SU-DHL-6 (cell line): ENCODE data around the gene SEMA4C.

Experiments used
- H2AFZ ChIP-seq: fragments of 200-600 bp; sonication (generic); 2 replicates; pipeline ENCODE4 v1.6.1; 2014; ENCODE audit warnings: low read depth, mild to moderate bottlenecking, moderate library complexity, mixed read lengths, antibody characterized with exemption, low read length; ENCODE audit not compliant: severe bottlenecking
- H3F3A ChIP-seq: fragments of 200-600 bp; shearing (Covaris generic); 2 replicates; pipeline ENCODE4 v1.6.0; 2016; ENCODE audit warnings: antibody characterized with exemption, mild to moderate bottlenecking; ENCODE audit not compliant: insufficient read depth
- H3K27ac ChIP-seq: fragments of 200-600 bp; sonication (generic); 2 replicates; pipeline ENCODE4 v1.5.1; 2016; ENCODE audit warnings: low read depth, mild to moderate bottlenecking, low read length, moderate library complexity, mixed read lengths
- H3K27me3 ChIP-seq: fragments of 200-600 bp; sonication (generic), shearing (Covaris generic); 2 replicates; pipeline ENCODE4 v1.6.0; 2014; ENCODE audit warnings: mild to moderate bottlenecking, low read length
- H3K36me3 ChIP-seq: fragments of 200-600 bp; sonication (generic); 2 replicates; pipeline ENCODE4 v1.6.1; 2014; ENCODE audit warnings: mild to moderate bottlenecking, low read length, mixed read lengths
- H3K4me2 ChIP-seq: fragments of 300-600, 200-600 bp; shearing (Covaris generic), sonication (generic); 2 replicates; pipeline ENCODE4 v1.6.0; 2014; ENCODE audit warnings: low read length, low read depth, mild to moderate bottlenecking; ENCODE audit not compliant: poor library complexity, severe bottlenecking
- H3K4me3 ChIP-seq: fragments of 200-600 bp; sonication (generic); 2 replicates; pipeline ENCODE4 v1.5.1; 2014; ENCODE audit warnings: antibody characterized with exemption, low read length, mild to moderate bottlenecking, mixed read lengths; ENCODE audit not compliant: insufficient read depth, poor library complexity, severe bottlenecking
- H3K79me2 ChIP-seq: fragments of 200-600 bp; sonication (generic); 2 replicates; pipeline ENCODE4 v1.6.1; 2014; ENCODE audit warnings: mild to moderate bottlenecking, low read length, moderate library complexity; ENCODE audit not compliant: insufficient read depth
- H3K9ac ChIP-seq: fragments of 200-600 bp; sonication (generic); 2 replicates; pipeline ENCODE4 v1.7.0; 2014; ENCODE audit warnings: mild to moderate bottlenecking, low read length
- H3K9me2 ChIP-seq: fragments of 200-600 bp; sonication (generic); replicated peaks from 2 replicates; pipeline ENCODE4 v1.6.1; 2014; ENCODE audit warnings: low read length; ENCODE audit not compliant: insufficient read depth
- H3K9me3 ChIP-seq: fragments of 200-600 bp; sonication (generic); 2 replicates; pipeline ENCODE4 v1.6.1; 2014; ENCODE audit warnings: low read length, mixed read lengths; ENCODE audit not compliant: insufficient read depth
- H4K20me1 ChIP-seq: fragments of 200-600 bp; sonication (generic); 2 replicates; pipeline ENCODE4 v1.6.1; 2014; ENCODE audit warnings: low read depth, mild to moderate bottlenecking, antibody characterized with exemption, low read length, moderate library complexity, mixed read lengths
- CTCF ChIP-seq: fragments of 200-600 bp; sonication (generic); IDR thresholded peaks from one replicate; pipeline ENCODE4 v1.5.1; 2017; ENCODE audit warnings: antibody characterized with exemption, mild to moderate bottlenecking, low read length, moderate library complexity; ENCODE audit not compliant: insufficient read depth, poor library complexity, severe bottlenecking
- EZH2phosphoT487 ChIP-seq: fragments of 200-600 bp; sonication (generic), shearing (Covaris generic); conservative IDR thresholded peaks from 2 replicates; pipeline ENCODE4 v1.6.1; 2018; ENCODE audit warnings: mild to moderate bottlenecking, antibody characterized with exemption, low read length, moderate library complexity, mixed read lengths

The SEMA4C gene

DNA sequence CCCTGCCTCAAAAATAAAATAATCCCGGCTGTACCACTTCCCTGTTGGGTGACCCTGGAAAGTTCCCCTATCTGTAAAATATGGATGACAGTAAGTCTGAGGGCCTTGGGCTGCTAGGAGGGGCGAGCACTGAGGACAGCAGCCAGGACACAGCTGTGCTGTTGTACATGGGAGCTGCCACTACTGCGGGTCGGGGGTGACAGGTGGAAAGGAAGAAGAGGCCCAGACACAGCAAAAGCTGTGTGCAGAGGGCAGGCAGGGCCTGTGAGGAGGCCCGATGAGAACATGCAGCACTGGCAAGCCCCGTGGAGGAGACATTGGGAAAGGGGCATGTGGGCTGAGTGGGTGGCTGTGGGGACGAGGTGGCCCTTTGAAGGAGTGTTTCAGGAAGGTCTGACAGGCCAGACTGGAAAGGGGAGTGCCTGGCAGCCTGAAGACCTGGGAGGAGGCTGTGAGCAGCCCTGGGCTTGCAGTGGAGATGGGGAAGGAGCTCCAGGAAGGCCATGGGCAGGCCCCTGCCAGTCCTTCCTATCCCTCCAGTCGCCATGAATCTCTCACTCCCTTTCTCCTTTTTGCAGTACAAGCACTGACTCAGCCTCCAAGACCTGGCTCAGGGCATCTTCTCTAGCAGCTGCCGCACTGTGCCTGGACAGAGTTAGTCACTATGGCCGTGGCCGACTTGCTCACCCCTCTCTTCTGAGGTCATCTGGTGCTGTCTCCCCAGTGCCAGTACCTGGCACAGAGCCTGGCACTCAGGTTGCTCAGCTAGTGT is 28.9 kb upstream of the SEMA4C start:
- no peak overlapping the region for H3K27ac ChIP-seq
- no peaks in the 10 kb centered on the region for H3K36me3 ChIP-seq
- no peaks in the 10 kb centered on the region for H3K9me2 ChIP-seq
- H3K9ac ChIP-seq = no peak overlapping the region
- no peak overlapping the region for H2AFZ ChIP-seq
- no peaks in the 10 kb centered on the region for H3K27me3 ChIP-seq
- no peak overlapping the region for H3K4me2 ChIP-seq
- no peaks in the 10 kb centered on the region for H4K20me1 ChIP-seq
- H3K79me2 ChIP-seq = no peaks in the 10 kb centered on the region
- no peaks in the 10 kb centered on the region for H3K9me3 ChIP-seq
- TF ChIP-seq CTCF (no peak), EZH2phosphoT487 (no peak)
- H3K4me3 ChIP-seq = no peak overlapping the region
- no peaks in the 10 kb centered on the region for H3F3A ChIP-seq

GRCh38 chr2:96898135-96898505 is 28.2 kb upstream of the SEMA4C start:
- Histone ChIP-seq H3K4me2 (no peak overlapping the region), H3K4me3 (no peak overlapping the region), H3K9me3 (no peaks in the 10 kb centered on the region), H3K36me3 (no peaks in the 10 kb centered on the region), H2AFZ (no peak overlapping the region), H4K20me1 (no peaks in the 10 kb centered on the region), H3K9me2 (no peaks in the 10 kb centered on the region), H3K27me3 (no peaks in the 10 kb centered on the region), H3F3A (no peaks in the 10 kb centered on the region), H3K27ac (no peak overlapping the region), H3K9ac (no peak overlapping the region), H3K79me2 (no peaks in the 10 kb centered on the region)
- no peak for TF ChIP-seq CTCF
- TF ChIP-seq EZH2phosphoT487 = no peak

DNA sequence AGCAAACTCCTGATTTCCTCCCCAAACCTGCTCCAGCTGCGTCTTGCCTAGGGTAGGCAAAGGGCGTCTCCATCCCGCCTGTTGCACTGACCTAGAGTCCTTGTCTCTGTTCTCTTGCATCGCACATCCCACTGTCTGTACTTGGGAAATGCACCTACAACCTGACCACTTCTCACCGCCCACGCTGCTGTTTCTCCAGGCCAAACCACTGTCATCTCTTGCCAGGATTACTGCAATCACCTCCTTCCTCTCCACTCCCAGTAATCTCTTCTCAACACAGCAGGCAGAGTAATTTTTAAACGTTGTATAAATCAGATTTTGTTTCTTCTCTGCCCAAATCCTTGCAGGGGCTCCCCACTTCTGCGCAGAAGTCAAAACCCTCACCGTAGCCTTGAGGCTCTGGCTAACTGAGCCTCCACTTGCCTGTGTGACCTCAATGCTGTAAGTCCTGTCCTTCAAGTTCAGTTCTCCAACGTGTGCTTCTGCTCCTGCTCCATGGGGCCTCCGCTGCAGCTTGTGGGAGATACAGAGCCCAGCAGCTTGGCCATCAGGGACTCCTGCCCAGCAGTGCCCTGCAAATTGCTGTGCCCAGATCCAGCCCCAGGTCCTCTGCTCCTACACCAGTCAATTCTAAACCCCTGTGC is 27.7 kb upstream of the SEMA4C start:
- H2AFZ ChIP-seq = no peak overlapping the region
- H3K27me3 ChIP-seq = no peaks in the 10 kb centered on the region
- no peaks in the 10 kb centered on the region for H4K20me1 ChIP-seq
- no peak overlapping the region for H3K27ac ChIP-seq
- TF ChIP-seq CTCF (no peak), EZH2phosphoT487 (no peak)
- no peaks in the 10 kb centered on the region for H3F3A ChIP-seq
- H3K9me3 ChIP-seq = no peaks in the 10 kb centered on the region
- H3K79me2 ChIP-seq = no peaks in the 10 kb centered on the region
- H3K4me3 ChIP-seq = no peak overlapping the region
- H3K4me2 ChIP-seq = no peak overlapping the region
- H3K9ac ChIP-seq = no peak overlapping the region
- no peaks in the 10 kb centered on the region for H3K9me2 ChIP-seq
- no peaks in the 10 kb centered on the region for H3K36me3 ChIP-seq
